HG03439 (cell line): ENCODE data around the gene HMGN3.

Source experiments
- ATAC-seq: cut with Tn5 transposase; IDR thresholded peaks from one replicate; pipeline ENCODE4 v1.9.1; 2021; ENCODE audit warnings: mild to moderate bottlenecking, moderate library complexity; ENCODE audit not compliant: unreplicated experiment

Gene HMGN3

GRCh38 chr6:79233611-79234149 is 802 bp downstream of the HMGN3 start:
- ATAC-seq, result peak; percentile 71

DNA sequence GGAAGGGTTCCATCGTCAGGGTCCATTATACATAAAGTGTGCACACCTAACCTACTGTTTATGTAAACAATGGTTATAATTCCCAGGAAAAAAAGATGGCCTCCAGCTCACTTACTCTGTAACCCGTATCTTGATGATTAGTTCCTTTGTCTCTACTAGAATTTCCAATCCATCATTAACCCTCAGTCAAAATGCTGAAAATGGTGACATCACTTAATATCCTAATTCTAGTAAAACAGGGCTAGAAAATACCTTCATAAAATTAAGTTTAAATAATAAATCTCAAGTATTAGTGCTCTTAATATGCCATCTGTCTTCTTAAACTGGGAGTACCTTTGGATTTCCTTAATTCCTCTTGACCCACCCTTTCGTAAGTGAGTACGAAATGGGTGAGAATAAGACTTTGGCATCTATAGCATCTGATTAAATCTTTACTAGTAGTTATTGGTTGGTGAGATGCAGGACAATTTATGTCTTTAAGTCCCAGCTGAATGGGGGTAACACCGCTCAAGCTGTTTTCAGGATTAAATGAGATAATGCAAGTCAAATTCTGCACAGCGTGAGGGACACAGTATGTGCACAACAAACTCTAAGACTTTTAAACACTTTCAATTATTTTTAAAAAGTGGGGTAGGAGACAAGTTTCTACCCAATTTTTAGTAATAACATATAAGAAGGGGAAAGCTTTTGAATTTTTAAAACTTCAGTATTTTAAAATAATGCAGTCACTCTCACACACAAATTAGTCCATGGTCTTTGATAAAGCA is 1.6 kb downstream of the HMGN3 start:
- ATAC-seq, result no peak

DNA sequence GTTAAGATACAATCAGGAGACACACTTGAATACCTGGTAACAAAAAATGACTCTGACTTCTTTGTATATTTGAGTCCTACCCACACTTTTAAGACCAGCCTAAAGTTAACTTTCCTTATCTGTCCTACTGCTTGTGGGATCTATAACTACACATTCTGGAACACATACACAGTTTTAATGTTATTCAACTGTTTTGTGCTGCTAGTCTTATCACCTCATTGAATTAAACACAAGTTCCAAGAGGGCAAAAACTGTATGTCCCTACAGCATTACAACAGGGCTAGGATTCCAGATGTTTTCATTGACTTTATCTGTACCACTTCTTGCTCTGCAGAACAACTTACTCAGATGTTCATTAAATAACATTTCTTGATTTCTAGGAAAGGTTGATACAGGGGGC is 2.8 kb downstream of the HMGN3 start:
- ATAC-seq, result no peak

GRCh38 chr6:79231101-79231500 is 3.4 kb downstream of the HMGN3 start:
- ATAC-seq, result no peak

DNA sequence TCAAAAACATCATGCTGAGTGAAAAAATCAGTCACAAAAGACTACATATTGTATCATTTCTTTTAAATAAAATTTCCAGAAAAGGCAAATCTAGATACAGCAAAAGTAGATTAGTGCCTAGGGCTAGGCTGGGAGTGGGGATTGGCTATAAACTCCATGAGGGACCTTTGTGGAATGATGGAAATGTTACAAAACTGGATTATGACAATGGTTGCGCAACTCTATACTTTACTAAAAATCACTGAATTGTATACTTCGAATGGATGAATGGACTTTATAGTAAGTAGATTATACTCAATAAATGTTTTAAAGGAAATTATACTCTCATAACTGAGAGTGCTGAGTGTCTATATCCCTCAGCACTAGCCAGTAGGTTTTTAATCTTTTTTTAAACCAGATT is 4.3 kb downstream of the HMGN3 start:
- ATAC-seq, result no peak

GRCh38 chr6:79227445-79227844 is 7.0 kb downstream of the HMGN3 start:
- no peak for ATAC-seq

DNA sequence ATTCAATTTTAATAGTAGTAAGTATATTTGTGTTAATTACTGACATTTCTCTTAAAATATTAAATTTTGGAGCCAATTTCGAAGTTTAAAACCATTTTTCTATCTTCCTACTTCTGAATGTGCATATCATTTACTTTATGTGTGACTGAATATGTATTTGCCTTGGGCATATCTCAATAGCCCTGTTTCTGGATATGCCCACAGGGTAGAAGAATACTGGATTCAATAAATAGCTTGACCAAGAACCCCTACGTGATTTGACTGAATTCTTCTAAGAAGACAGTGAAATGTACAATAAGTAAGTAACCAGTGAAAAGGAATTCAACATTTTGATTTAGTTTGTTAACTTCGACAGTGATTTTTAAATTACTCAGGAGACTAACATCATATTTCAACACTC is 7.8 kb downstream of the HMGN3 start:
- no peak for ATAC-seq

GRCh38 chr6:79225717-79226599 is 8.5 kb downstream of the HMGN3 start:
- no peak for ATAC-seq

DNA sequence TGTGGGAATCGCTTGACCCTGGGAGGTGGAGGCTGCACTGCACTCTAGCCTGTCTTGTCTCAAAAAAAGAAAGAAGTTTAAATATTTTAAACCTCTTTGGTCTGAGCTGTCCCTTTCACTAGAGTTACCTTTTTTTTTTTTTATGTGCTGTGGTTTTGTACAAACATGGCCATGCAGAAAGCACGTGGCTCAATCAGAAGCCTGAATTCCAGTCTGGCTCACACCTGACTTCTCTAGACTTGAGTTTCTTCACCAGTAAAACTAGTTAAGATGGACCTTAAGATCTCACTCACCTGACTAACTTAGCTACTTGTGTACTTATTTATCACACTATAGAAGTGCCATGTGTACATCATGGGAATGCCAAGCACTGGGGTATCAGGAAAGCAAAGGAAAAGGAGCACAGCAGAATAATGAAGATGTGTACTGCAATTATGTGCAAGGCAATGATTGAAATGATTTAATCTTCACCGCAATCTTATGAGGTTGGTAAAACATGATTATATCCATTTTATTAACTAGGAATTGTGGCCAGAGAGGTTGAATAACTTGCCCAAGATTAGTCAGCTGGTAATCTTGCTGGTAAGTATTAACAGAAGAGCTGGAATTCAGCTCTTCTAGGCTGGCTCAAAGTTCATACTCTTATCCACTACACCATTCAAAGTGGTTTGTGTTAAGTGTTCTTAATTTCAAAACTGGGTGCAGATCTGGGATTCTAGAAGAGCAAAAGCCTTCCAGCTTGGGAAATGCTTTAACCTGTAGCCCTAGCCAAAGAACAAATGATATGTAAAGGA is 10.7 kb downstream of the HMGN3 start:
- no peak for ATAC-seq

- no peak for ATAC-seq
These were observed 19.2 kb downstream of the HMGN3 start for GRCh38 chr6:79215213-79215824.

DNA sequence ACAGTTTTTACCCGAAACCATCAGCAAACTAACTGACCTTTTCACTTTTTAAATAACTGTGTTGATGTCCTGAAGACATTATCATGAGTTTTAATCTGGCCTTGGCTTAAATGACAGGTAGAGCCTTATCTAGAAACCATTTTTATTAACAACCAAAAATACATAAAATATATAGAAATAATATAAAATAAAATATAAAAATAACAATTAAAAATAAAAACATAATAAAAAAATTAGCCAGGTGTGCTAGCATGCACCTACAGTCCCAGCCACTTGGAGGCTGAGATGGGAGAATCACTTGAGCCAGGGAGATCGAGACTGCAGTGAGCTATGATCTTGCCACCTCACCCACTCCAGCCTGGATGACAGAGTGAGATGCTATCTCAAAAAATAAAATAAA is 21.6 kb downstream of the HMGN3 start:
- ATAC-seq, result no peak

- ATAC-seq, result no peak
These were observed 25.7 kb downstream of the HMGN3 start for GRCh38 chr6:79208816-79209215.

DNA sequence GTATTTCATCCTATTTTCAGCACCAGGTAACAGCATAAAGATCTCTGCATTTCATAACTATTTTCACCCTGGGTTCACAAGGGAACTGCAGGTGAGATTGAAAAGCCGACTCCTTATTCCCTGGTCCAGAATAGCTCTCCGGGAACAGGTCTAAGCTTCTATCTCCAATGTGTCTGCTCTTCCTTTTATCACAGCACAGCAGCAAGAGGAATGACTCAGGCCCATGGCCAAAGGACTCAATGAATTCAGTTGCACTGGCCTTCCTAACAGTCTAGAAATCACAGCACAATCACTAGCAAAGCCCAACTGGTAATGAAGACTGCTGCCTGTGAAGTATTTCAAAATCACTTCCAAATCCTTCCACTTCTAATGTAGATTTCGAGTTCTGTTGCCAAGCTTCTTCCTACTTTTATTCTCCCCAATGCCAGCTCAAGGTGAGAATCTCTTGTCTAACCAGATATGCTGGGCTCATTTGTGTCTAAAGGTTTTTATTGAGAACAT is 30.7 kb downstream of the HMGN3 start:
- no peak for ATAC-seq

DNA sequence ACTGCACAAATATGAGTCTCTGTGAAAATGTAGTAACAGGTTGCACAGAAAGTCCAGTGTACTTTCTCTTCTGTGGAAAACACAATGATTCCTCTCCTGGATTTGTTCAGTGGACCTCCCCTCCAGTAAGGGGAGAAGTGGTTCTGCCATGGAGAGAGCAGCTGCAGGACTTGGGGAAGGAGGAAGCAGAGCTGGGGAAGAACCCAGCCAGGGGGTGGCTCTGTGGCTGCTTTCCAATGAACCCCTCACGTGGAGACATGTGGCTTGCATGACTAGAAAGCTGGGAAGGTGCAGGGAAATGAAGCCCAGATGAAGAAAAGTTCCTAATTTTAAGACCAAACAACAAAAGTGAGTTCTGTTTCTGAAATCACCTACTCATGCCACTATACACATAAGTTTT is 31.9 kb downstream of the HMGN3 start:
- ATAC-seq, result no peak

DNA sequence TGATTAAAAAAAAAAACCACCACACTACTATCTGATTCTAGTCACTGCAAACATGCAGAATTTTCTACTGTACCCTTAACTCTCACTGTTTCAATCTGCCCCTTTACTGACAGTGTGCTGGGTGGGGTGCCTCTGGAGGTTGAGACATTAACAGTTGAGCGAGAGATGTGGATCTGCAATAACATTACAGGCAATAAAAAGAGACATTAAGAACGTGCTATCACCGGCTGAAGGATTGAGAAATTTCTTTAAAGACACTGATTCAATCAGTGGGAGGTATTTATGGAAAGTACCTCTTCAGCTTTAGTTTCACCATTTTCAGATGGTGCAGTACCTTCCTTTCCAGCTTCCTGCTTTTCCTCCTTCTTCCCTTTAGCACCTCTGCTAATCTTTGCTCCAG is 32.5 kb downstream of the HMGN3 start:
- no peak for ATAC-seq

DNA sequence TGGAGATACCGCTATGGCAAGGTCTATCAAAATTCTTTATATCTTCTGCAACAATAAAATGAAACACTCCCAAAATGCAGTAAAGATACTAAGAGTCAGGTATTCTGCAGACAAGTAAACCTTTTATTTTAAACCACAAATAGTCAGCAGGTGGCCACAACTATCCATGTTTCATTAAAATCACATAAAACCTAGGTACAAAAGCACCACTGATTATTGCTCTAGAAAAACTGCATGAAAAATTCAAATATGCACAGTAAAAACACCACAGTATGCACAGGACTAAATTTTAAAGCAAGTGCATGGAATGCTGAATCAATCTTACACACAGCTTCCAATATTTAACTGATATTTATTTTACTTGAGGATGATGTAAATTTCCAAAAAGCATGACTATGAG is 33.3 kb downstream of the HMGN3 start:
- no peak for ATAC-seq

DNA sequence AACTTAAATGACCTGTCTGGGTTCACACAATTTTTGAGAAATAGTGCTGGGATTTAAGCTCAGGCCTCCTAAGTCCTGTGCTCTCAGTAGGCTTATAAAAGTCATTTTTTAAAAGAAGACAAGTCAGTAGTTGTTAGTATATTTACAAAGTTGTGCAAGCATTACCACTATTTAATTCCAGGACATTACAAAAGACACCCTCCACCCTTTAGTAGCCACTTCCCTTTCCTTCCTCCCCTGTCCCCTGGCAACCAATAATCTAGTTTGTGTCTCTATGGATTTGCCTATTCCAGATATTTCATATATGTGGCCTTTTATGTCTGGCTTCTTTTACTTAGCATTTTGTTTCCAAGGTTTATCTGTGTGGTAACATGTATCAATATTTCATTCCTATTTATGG is 37.6 kb downstream of the HMGN3 start:
- no peak for ATAC-seq

DNA sequence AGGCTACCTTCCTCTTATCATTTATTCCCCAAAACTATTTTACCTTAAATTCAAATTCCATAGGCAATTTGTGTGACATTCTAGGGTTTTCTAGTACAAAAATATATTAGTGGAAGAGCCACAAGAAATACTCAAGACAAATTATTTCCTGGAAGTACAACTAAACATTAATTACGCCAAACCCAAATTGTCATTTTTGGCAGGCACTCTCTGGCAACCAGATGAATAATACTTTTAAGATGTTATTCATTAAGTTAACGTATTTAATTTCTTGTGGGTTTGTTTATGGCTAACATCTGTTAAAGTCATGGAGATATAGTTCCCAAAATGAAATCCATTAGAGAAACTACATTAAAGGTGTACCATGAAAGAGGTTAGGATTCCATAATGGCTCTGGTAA is 40.5 kb downstream of the HMGN3 start:
- no peak for ATAC-seq

DNA sequence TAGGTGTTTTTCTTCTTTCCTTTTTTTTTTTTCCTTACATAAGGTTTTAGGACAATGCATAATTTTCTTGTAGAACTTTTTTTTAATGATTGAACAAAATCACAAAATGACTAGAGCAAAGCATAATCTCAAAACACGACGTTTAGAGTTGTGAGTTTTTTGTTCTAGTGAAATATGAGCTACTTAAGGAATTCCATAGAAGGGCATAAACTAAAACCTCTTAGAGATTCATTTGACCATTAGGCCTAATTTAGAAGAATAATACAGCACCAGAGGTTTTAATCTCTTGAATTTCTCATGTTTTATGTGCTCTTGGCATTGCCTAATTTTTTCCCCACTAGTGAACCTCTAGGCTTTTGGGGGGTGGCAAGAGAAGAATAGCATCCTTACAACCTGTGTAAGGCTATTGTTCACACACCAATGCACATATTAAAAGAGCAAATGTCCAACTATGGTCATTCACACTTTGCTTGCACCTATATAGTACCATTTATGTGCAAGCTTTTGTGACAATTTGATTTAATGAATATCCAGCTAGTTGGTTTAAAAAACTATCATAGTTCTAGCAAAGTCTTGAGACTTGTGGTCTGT is 44.6 kb downstream of the HMGN3 start:
- no peak for ATAC-seq

GRCh38 chr6:79188885-79189480 is 45.5 kb downstream of the HMGN3 start:
- no peak for ATAC-seq
